DMS 273 (cell line): ENCODE measurements around the gene GPX5.

Source experiments
- DNase-seq: peaks from one replicate; lab custom pipeline; 2025; ENCODE audit not compliant: unreplicated experiment; lab: John Stamatoyannopoulos, UW

The GPX5 gene

DNA sequence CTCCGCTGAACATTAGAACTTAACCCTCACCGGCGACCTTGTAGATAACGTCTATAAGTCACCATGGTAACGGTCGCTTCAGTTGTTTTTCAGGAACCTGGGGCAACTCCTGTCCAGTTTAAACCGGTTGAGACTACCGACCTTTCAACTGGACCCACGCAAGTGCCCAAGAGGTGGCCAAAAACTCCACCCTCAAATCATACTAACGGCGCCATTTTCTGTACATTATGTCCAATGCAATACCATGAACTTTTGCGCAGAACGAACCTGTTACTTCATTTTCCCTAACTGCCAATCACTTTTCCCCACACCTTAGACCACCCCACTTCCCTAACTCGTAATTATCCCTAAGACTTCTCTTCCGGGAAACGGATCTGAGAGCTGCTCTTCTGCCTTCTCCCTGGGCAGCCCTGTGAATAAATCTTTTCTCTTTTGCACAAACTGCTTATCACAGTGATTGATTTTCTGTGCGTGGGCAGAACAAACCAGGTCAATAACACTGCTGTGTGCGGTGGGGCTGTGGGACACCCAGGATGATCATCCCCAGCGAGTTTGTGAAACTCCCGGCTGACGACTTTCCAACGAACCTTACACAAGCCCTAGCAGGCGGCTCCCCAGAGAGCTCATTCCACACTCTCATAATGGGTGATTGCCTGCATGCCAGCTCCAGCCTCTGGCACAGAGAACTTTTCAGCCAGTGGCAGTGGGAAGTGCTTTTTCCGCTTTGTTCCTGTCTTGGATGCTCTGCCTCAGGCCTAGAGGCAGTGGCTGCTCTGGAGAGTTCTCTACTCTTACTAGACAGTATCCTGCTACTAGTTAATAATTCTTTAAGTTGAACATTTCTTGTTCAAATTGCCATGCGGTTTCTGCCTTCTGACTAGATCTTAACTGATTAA, 28.6 kb downstream of the GPX5 start:
- DNase-seq, result peak; percentile 38

DNA sequence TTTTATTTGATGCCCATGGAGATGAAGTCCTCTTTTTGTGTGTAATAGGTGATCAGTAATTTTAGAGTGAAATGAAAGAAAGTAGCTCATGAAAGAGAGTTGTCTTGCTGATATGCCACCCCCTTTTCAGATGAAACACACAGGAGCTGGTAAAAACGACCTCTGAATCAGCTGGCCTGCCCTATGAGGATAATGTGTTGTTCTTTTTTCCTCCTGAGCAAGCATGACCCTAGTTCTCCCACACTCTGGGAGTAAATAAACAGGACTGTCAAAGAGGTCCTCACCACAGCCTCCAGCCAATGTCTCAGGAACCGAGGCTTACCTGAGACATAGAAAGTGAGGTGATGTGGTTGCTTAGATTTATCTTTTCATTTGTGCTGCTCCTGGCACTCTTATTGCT, 29.5 kb downstream of the GPX5 start:
- DNase-seq, result no peak

DNA sequence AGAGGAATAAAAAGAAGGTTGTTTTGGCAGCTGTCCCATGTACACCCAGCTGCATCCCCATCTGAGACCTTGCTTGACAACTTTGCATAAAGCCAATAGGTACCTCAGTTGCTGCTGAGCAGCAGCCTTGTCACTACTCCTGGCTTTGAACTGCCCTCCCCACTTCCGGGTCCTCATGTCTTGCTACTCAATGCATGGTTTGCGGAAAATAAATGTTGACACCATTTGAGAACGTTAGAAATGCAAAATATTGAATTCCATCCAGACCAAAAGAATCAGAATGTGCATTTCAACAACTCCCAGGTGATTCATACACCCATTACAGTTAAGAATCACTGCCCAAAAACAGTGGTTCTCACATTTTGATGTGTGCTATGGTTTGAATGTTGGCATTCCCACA, 32.9 kb downstream of the GPX5 start:
- DNase-seq, result peak; percentile 6

DNA sequence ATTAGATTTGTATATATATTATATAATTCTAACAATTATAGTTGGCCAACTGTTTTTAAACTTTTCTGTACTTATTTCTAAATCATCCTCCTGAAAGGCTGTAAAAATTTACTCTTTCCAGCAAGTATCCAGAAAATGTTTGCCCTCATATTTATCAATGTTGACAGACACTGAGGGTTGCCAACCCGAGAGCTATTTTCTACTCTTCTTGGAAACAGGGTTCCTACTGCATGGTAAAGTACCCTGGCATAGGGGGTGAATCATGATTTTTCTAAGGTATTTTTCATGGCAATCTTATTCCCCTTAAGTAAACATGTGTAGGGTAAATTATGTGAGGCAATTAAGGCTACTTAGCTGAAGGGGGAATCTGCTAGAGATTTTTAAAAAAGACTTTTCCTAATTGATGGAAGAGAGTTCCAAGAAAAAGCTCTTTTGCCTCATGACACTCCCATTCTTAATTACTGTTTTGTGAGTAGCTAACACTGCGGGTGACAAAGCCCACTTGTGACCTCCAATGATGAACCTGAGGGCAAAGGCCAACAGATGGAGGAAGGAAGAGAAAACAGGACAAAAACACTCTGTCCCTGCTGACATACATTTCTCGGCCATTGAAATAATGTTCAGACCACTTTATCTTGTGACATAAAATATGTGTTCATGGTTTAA, 37.9 kb downstream of the GPX5 start:
- DNase-seq, result no peak

DNA sequence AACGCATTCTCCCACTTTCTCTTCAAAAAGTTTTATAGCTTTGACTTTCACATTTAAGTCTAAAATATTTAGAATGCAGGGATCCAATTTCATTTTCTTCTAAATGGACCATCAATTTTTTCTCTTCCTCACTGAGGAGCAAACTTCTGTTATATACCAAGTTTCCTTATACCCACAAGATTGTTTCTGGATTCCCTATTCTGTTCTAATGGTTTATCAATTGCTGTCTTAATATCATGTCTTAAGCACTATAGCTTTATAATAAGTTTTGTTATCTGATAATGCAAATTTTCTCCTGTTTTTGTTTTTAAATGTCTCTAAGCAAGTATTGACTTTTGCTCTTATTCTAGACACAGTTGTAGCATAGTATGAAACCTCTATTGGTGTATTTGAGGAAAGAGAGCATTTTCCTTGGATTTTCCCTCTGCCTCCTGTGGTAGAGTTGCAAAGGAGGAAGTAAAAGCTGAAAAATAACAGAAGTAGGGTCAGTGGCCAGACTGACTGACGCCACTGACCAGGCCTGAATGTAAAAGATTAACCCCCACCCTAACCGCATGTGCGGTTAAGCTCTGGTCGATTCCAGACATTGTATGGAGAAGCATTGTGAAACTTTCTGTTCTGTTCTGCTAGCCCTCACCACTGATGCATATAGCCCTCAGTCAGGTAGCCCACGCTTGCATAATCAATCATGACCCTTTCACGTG, 40.3 kb downstream of the GPX5 start:
- no peak for DNase-seq

DNA sequence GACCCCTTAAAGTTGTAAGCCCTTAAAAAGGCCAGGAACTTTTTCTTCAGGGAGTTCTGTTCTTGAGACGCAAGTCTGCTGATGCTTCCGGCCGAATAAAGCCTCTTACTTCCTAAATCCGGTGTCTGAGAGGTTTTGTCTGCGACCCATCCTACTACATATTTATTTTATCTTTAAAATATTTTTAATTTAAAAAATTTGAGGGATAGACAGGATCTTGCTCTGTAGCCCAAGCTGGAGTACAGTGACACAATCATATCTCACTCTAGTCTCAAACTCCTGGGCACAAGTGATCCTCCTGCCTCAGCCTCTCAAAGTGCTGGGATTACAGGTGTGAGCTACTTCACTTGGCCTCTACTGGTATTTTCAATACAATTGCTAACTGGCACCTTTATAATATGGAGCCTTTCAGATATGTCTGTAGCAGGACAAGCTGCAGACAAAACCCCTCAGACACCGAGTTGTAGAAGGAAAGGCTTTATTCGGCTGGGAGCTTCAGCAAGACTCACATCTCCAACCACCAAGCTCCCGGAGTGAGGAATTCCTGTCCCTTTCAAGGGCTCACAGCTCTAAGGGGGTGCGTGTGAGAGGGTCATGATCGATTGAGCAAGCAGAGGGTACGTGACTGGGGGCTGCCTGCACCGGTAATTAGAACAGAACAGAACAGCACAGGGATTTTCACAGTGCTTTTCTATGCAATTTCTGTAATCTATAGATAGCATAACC, 41.0 kb downstream of the GPX5 start:
- DNase-seq, result no peak

DNA sequence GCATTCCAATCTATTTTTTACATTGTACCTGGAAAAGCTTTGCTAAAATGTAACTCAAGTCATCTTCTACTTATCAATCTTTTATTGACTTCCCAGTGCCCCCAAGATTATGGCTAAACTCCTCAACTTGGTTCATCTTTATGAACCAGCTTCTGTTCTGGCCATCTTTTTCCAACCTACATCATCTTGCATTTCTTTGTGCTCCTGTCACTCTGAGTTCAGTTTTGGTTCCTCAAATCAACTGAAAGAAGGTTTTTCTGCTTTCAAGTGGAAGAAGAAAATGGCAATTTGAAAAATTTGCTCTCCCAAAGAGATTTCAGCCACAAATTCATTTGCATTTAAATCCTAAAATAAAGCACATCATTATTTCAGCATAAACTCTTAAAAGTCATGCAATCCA, 41.8 kb downstream of the GPX5 start:
- no peak for DNase-seq

DNA sequence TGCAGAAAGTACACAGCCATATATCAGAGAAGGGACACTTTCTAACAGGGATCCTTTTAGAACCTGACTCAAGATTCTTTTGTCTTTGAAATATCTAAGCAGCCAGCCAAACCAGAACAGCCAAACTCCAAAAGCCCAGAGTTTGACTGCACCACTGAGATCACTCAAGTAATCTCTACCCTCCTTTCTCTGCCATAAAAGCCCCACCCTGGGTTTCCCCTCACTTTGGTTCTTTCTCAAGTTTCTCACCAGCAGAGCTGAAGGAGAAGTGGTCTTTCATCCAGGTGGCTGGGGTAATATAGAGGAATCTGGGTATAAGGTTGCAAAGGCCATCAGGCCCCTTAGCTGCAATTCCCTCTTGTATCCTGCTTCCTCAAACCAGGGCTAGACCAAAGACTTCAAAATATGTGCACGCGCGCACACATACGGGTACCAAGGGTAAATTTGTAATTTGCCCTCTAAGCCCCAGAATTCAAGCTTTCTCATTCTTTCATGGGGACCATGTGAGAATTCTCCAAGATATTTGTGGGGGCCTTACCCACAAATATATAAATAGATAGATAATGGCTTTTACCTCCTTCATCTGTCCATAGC, 42.9 kb downstream of the GPX5 start:
- DNase-seq, result no peak

DNA sequence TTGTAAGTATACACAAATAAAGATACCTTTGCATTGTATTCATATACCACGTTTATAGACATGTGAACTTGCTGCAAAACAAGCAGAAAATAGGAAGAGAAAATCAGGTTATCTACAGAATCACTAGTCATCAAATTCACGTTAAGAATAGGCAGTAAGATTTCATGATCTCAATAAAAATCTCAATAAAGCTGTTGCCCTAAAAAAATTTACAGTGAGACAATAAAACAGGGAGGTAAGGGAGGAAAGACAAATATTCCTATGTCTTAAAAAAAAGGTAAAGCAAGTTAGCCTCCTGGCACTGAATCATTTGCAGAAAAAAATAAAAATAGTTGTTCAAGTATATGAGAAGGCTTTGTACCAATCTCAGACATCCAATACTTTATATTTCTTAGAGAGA, 44.1 kb downstream of the GPX5 start:
- no peak for DNase-seq

DNA sequence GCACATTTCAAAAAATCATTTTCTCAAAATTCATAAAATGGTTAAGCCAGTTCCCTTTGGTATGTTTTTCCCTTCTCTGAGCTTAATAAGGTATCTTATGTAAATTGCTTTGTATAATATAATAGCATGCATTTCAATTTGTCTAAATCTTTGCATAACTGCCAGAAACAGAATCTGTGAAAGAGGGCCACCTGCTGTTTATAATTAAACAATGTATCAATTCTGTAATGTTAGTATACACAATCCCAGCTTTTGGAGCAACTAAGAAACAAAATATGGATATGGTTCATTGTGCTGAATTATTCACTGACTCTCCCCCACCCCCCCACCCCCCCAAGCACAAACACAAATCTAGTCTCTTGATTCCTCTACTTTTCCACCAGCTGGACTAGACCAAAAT, 54.8 kb downstream of the GPX5 start:
- DNase-seq, result peak; percentile 15

DNA sequence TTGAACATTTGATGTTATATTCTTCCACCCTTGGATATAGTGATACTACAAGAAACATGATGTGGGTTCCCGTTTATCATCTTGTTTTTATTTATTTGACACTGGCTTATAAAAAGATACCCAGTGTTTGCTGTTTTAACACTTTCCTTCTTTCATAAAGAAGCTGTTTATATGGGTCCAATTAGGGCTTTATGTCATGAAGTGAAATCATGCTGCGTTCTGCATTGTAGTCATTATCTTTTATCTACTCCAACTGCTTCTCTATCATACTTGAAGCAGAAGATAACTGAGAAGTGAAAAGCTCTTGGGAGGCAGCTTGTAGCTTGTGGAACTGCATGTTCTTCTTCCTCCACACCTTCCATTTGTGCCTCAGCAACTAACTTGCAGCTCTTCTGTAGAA, 57.8 kb downstream of the GPX5 start:
- no peak for DNase-seq
